DMS153 treated with DMSO at 0.1 percent for 48 hours (cell line): ENCODE measurements around the gene NR6A1.
A peak's percentile ranks its signal among the peaks of the same experiment; 100 is the strongest.
"Not testable (repeated sequence)": the region's sequence is repeated elsewhere in the genome, so short reads cannot be mapped to it uniquely, and the experiment has no call there.

Experiments
- DNase-seq: peaks from one replicate; lab custom pipeline; 2025; ENCODE audit not compliant: unreplicated experiment; lab: John Stamatoyannopoulos, UW

Gene NR6A1

DNA sequence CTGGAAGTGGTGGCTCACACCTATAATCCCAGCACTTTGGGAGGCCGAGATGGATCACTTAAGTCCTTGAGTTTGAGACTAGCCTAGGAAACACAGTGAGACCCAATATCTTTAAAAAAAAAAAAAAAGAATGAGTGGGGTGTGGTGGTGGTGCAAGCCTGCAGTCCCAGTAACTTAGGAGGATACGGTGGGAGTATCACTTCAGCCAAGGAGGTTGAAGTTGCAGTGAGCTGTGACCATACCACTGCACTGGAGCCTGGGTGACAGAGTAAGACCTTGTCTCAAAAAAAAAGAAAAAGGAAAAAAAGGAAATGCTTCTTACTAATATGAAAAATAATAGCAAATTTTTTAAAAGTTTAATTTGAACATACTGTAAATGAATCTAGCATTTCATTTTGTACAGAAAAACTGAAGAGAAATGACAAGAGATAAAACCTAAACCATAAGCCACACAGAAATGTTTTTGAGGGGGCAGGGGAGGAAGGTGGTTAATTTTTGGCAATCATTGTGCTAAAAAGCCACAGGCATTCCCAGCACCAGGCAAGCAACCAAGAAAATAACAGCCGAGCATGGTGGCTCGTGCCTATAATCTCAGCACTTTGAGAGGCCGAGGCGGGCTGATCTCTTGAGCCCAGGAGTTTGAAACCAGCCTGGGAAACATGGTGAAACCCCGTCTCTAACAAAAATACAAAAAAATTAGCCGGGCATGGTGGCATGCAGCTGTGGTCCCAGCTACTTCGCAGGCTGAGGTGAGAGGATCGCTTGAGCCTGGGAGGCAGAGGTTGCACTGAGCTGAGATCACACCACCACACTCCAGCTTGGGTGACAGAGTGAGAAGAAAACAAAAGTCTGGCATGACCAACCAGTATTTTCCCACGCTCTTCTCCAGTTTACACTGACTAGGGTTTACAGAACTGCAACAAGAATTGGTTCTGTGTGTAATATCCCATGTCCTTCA is 149.5 kb downstream of the NR6A1 start:
- DNase-seq, result no peak

- DNase-seq, result no peak
These were observed 152.6 kb downstream of the NR6A1 start for GRCh38 chr9:124618476-124618875.

DNA sequence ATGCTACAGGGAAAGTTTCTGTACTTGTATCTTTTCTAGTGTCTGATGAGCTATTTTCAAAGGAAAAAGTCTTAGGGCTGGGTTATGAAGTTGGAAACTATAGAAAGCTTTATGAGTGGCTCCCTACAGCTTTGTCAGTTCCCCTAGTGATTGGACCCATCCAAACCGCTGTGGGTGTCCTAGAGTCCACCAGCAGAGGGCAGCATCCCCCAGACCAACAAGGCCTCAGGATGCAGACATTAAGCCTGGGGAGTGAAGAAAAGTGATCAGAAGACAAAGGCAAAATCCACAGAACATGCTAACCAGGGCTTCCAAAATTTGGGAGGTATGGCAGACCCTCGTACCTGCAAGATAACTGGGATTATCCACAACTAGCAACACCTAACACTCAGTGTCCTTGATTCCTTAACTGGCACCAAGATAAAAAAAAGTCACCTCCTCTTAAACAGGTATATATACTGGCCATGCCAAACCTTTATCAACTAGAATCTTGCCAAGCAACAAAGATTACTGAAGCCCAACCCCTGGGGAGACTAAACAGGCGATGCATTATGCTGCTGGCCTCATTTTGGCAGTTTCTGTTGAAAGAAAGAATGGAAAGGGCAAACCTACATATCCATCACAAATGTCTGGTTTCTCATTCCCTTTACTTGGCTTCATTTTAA is 153.5 kb downstream of the NR6A1 start:
- peak; percentile 50 for DNase-seq

- DNase-seq, result no peak
These were observed 154.2 kb downstream of the NR6A1 start for GRCh38 chr9:124616961-124617360.

GRCh38 chr9:124615840-124616239 is 155.3 kb downstream of the NR6A1 start:
- DNase-seq, result not testable (repeated sequence)

- no peak for DNase-seq
These were observed 155.9 kb downstream of the NR6A1 start for GRCh38 chr9:124615100-124615742.

DNA sequence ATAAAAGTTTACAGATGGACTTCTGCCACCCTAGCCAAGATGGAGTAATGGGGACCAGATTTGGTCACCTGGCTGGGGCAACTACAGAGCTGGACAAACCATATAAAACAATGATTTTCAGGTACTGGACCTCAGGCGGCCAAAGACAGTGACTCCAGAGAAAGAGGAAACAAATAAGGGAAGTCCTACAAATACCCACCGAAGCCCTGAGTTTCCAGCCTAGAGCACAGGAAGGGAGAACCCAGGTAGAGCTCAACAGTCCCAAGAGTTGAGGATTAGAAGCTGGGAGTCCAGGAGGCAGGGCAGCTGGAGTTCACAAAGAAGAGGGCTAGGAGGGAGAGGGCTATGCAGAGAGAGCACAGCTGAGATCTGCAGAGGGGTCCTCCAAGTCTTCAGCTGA is 157.3 kb downstream of the NR6A1 start:
- no peak for DNase-seq

- DNase-seq, result no peak
These were observed 160.0 kb downstream of the NR6A1 start for GRCh38 chr9:124611106-124611505.

GRCh38 chr9:124606027-124606426 is 165.1 kb downstream of the NR6A1 start:
- no peak for DNase-seq

GRCh38 chr9:124605258-124605657 is 165.9 kb downstream of the NR6A1 start:
- DNase-seq, result no peak

GRCh38 chr9:124602632-124603031 is 168.5 kb downstream of the NR6A1 start:
- DNase-seq, result no peak

GRCh38 chr9:124602204-124602603 is 168.9 kb downstream of the NR6A1 start:
- DNase-seq, result peak; percentile 26

GRCh38 chr9:124600407-124600806 is 170.7 kb downstream of the NR6A1 start:
- DNase-seq, result no peak

- no peak for DNase-seq
These were observed 171.9 kb downstream of the NR6A1 start for GRCh38 chr9:124599121-124599795.

DNA sequence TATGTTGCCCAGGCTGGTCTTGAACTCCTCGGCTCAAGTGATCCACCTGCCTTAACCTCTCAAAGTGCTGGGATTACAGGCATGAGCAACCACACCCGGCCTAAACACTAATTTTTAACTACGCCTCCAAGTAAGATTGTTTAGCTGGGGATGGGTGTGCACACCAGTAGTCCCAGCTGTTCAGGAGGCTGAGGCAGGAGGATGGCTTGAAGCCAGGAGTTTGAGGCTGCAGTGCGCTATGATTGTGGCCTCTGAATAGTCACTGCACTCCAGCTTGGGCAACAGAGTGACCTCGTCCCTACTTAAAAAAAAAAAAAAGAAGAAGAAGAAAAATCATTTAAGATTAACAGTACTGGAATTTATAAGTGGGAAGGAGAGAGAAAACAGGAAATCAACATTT is 173.1 kb downstream of the NR6A1 start:
- DNase-seq, result no peak

DNA sequence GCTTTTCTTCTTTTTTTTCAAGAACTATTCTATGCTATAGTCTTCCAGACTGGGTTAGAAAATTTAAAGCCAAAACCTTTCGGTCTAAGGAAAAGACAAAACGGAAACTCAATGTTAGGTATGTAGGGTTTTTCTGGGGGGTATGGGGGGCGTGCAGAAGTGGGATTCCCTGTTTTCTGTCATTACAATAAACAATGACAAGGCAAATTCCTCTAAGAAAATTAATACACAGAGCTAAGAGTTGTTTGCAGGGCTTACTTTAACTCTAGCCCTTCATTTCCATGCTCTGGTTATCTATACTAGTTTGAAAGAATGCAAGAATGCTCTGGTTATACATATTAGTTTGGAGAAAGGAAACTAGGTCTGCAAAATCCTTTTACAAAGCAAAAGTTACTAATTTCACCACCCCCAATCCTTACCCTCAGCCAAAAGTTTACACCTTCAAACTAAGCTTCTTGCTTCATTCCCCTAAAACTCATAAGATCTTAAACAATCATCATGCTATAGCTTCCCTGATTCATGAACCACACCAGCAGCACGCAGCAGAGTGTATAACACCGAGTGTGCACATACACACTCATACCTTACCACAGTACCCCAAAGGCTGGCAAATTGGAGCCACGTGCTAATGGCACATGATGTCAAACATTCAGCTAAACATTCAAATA is 174.8 kb downstream of the NR6A1 start:
- DNase-seq, result no peak

DNA sequence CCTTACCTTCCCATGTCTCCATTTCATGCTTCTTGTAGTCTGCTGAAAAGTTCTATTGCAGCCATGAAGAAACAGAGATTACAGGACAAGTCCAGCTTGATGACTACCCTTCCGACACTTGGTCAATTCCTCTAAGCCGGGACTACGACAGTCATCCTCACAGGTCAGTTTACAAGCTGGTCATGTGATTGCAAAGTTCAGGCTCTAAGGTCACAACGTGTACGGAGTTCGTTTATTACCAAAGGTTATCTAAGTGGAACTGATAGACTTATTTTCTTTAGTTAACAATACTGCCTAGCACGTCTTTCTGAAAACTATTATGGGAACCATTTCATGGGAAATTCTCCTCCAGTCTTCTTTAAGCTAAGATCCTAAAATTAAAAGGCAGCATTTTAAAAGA is 175.4 kb downstream of the NR6A1 start:
- DNase-seq, result no peak

GRCh38 chr9:124594673-124595072 is 176.4 kb downstream of the NR6A1 start:
- no peak for DNase-seq

GRCh38 chr9:124594225-124594624 is 176.9 kb downstream of the NR6A1 start:
- no peak for DNase-seq

- DNase-seq, result no peak
These were observed 177.5 kb downstream of the NR6A1 start for GRCh38 chr9:124593651-124594058.

DNA sequence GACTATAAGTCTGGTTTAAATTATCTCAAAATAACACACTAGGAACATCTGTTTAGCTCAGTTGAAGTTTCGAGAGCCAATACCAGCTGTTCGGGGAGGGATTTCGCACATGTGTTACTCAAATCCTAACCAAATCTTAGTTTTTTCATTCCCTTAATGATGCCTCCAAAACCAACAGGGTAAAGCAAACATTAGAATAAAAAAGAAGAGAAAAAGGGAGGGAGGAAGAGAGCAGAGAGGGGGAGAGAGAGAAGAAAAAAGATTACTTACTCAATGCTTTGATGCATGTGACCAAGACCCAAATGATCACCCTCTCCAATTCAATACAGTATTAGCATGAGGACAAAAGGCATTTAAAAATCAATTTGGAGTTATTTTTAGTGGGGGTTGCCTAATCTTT is 177.9 kb downstream of the NR6A1 start:
- no peak for DNase-seq
